GM19099 (cell line): ENCODE results near the gene FOSL1.
A peak's percentile ranks its signal among the peaks of the same experiment; 100 is the strongest.

ENCODE experiments used
- POLR2A ChIP-seq: IDR thresholded peaks from 3 replicates; pipeline ENCODE4 v1.6.1; 2011; ENCODE audit warnings: low read depth; ENCODE audit not compliant: insufficient read length; ENCODE audit errors: extremely low read depth

Gene FOSL1

GRCh38 chr11:65900125-65900898, at the start of gene FOSL1:
TSS of gene FOSL1 (minus strand) at chr11:65900388. CDS start at chr11:65900339, 49 bp downstream.
- TF ChIP-seq POLR2A = peak; percentile 78

GRCh38 chr11:65947603-65948125, 47.5 kb upstream of the FOSL1 start:
- no peak for TF ChIP-seq POLR2A

- no peak for TF ChIP-seq POLR2A
These were observed 46.9 kb upstream of the FOSL1 start for GRCh38 chr11:65947133-65947532.

- TF ChIP-seq POLR2A = no peak
These were observed 46.5 kb upstream of the FOSL1 start for GRCh38 chr11:65946655-65947054.

GRCh38 chr11:65945941-65946558, 45.9 kb upstream of the FOSL1 start:
- TF ChIP-seq POLR2A = no peak

- TF ChIP-seq POLR2A = no peak
These were observed 45.3 kb upstream of the FOSL1 start, which contains the start of gene TSGA10IP for GRCh38 chr11:65945430-65945911. TSS of gene TSGA10IP (plus strand) at chr11:65945480. CDS start at chr11:65945676, 196 bp downstream.

- TF ChIP-seq POLR2A = no peak
These were observed 44.6 kb upstream of the FOSL1 start for GRCh38 chr11:65944767-65945166.

GRCh38 chr11:65944191-65944590, 44.0 kb upstream of the FOSL1 start:
- no peak for TF ChIP-seq POLR2A

GRCh38 chr11:65942531-65942930, 42.3 kb upstream of the FOSL1 start:
- no peak for TF ChIP-seq POLR2A

GRCh38 chr11:65941720-65942310, 41.6 kb upstream of the FOSL1 start:
- no peak for TF ChIP-seq POLR2A

- TF ChIP-seq POLR2A = no peak
These were observed 37.6 kb upstream of the FOSL1 start for GRCh38 chr11:65937766-65938165.

- TF ChIP-seq POLR2A = no peak
These were observed 33.8 kb upstream of the FOSL1 start for GRCh38 chr11:65934014-65934413.

GRCh38 chr11:65932558-65932919, 32.4 kb upstream of the FOSL1 start:
- no peak for TF ChIP-seq POLR2A

GRCh38 chr11:65931773-65932557, 31.8 kb upstream of the FOSL1 start:
- TF ChIP-seq POLR2A = no peak

- TF ChIP-seq POLR2A = no peak
These were observed 28.5 kb upstream of the FOSL1 start for GRCh38 chr11:65928667-65929066.
